Astrocyte of the cerebellum (primary cell): ENCODE measurements around the gene LIME1.

Experiments used
- DNase-seq: peaks from one replicate; pipeline ENCODE4 v3.0.0-alpha.2; 2011; ENCODE audit warnings: low read depth
- H3K4me3 ChIP-seq: 2 replicates; pipeline ENCODE4 v1.5.1; 2011; ENCODE audit warnings: mild to moderate bottlenecking, low read depth, low read length, moderate library complexity
- CTCF ChIP-seq: IDR thresholded peaks from 2 replicates; pipeline ENCODE4 v1.5.1; 2012; ENCODE audit warnings: low read length, low read depth, moderate library complexity, mild to moderate bottlenecking; ENCODE audit errors: missing control alignments
- in situ Hi-C: cut with HindIII; loops from 2 replicates; pipeline ENCODE4 v1.10.0; 2017; ENCODE audit warnings: low sequenced_read_pairs

The LIME1 gene

GRCh38 chr20:63744574-63745423 lies 8.3 kb downstream of the LIME1 start:
- H3K4me3 ChIP-seq, result no peak overlapping the region

GRCh38 chr20:63745424-63745805 lies 9.0 kb downstream of the LIME1 start:
- no peak for TF ChIP-seq CTCF
- no peak overlapping the region for H3K4me3 ChIP-seq
- in situ Hi-C loops, result no loop called here
- no peak for DNase-seq

More at GRCh38 chr20:63744574-63745423, 8.3 kb downstream of the LIME1 start:
- DNase-seq, result no peak
- TF ChIP-seq CTCF, result no peak
- in situ Hi-C loops, result no loop called here

- no peak for TF ChIP-seq CTCF
- DNase-seq, result no peak
- in situ Hi-C loops, result no loop called here
Observed at GRCh38 chr20:63745961-63746731, 9.7 kb downstream of the LIME1 start.

GRCh38 chr20:63746751-63747315 lies 10.4 kb downstream of the LIME1 start:
- in situ Hi-C loops, result no loop called here
- no peak for DNase-seq
- TF ChIP-seq CTCF, result no peak
- H3K4me3 ChIP-seq, result no peak overlapping the region

More at GRCh38 chr20:63745961-63746731, 9.7 kb downstream of the LIME1 start:
- H3K4me3 ChIP-seq, result no peak overlapping the region

- TF ChIP-seq CTCF, result no peak
- DNase-seq, result no peak
- H3K4me3 ChIP-seq, result no peak overlapping the region
- in situ Hi-C loops, result no loop called here
Observed at GRCh38 chr20:63747622-63748069, 11.2 kb downstream of the LIME1 start.

GRCh38 chr20:63748070-63748933 lies 11.8 kb downstream of the LIME1 start:
- in situ Hi-C loops, result no loop called here
- no peak overlapping the region for H3K4me3 ChIP-seq
- DNase-seq, result no peak
- TF ChIP-seq CTCF, result no peak
